ENCODE results near the gene ZDHHC12.

The ZDHHC12 gene

DNA sequence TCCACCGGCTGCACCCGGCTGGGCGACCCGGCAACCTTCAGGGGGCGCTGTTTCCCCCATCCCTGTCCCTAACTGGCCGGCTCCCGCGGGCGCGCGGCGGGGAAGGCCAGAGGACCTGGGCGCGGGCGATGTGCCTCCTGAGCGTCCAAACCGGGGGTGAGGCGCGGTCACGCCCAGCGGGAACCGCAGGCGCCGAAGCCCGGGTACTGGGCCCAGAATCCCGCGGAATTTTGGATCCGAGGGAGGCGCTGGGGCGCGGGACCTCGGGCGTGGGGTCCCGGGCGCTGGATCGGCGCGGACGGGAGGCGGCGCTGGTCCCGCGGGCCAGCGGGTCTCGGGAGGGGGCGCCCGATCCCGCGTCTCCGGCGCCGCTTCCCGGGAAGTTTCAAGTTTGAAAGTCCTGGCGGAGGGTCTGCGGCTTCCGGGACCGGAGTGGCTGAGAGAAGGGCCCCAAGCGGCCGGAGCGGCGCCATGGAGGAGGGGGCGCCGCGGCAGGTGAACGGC lies 21.4 kb downstream of the ZDHHC12 start, which contains the start of gene PKN3 (continued):
- no peak for TF ChIP-seq AEBP2 (tag by site-specific recombination; IDR thresholded peaks at IDR 0.05; ENCODE audit: borderline replicate concordance)
- TF ChIP-seq, protein P1, sequence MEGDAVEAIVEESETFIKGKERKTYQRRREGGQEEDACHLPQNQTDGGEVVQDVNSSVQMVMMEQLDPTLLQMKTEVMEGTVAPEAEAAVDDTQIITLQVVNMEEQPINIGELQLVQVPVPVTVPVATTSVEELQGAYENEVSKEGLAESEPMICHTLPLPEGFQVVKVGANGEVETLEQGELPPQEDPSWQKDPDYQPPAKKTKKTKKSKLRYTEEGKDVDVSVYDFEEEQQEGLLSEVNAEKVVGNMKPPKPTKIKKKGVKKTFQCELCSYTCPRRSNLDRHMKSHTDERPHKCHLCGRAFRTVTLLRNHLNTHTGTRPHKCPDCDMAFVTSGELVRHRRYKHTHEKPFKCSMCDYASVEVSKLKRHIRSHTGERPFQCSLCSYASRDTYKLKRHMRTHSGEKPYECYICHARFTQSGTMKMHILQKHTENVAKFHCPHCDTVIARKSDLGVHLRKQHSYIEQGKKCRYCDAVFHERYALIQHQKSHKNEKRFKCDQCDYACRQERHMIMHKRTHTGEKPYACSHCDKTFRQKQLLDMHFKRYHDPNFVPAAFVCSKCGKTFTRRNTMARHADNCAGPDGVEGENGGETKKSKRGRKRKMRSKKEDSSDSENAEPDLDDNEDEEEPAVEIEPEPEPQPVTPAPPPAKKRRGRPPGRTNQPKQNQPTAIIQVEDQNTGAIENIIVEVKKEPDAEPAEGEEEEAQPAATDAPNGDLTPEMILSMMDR (tag by site-specific recombination; IDR thresholded peaks at IDR 0.05) = peak; percentile 94
- TF ChIP-seq, protein P2, sequence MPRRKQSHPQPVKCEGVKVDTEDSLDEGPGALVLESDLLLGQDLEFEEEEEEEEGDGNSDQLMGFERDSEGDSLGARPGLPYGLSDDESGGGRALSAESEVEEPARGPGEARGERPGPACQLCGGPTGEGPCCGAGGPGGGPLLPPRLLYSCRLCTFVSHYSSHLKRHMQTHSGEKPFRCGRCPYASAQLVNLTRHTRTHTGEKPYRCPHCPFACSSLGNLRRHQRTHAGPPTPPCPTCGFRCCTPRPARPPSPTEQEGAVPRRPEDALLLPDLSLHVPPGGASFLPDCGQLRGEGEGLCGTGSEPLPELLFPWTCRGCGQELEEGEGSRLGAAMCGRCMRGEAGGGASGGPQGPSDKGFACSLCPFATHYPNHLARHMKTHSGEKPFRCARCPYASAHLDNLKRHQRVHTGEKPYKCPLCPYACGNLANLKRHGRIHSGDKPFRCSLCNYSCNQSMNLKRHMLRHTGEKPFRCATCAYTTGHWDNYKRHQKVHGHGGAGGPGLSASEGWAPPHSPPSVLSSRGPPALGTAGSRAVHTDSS (tag by site-specific recombination; IDR thresholded peaks at IDR 0.05) = no peak
- no peak for TF ChIP-seq ZNF585B (tag by site-specific recombination; IDR thresholded peaks at IDR 0.05)
- TF ChIP-seq ZNF747 (tag by site-specific recombination; IDR thresholded peaks at IDR 0.05) = no peak
- TF ChIP-seq ZBTB20 (tag by site-specific recombination; IDR thresholded peaks at IDR 0.05) = no peak; the same call in 1 of the 2 replicates
- TF ChIP-seq, protein P3, sequence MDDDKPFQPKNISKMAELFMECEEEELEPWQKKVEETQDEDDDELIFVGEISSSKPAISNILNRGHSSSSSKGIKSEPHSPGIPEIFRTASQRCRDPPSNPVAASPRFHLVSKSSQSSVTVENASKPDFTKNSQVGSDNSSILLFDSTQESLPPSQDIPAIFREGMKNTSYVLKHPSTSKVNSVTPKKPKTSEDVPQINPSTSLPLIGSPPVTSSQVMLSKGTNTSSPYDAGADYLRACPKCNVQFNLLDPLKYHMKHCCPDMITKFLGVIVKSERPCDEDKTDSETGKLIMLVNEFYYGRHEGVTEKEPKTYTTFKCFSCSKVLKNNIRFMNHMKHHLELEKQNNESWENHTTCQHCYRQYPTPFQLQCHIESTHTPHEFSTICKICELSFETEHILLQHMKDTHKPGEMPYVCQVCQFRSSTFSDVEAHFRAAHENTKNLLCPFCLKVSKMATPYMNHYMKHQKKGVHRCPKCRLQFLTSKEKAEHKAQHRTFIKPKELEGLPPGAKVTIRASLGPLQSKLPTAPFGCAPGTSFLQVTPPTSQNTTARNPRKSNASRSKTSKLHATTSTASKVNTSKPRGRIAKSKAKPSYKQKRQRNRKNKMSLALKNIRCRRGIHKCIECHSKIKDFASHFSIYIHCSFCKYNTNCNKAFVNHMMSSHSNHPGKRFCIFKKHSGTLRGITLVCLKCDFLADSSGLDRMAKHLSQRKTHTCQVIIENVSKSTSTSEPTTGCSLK (tag by site-specific recombination; IDR thresholded peaks at IDR 0.05) = no peak
- TF ChIP-seq OSR2 (tag by site-specific recombination; IDR thresholded peaks at IDR 0.05) = no peak
- no peak for TF ChIP-seq GLI4 (tag by site-specific recombination; IDR thresholded peaks at IDR 0.05)
- TF ChIP-seq MZF1 (tag by site-specific recombination; IDR thresholded peaks at IDR 0.05; ENCODE audit: borderline replicate concordance) = peak; percentile 40
- peak; percentile 82 for TF ChIP-seq KLF8 (tag by site-specific recombination; IDR thresholded peaks at IDR 0.05)
- no peak for TF ChIP-seq ZNF837 (tag by site-specific recombination; IDR thresholded peaks at IDR 0.05)
- TF ChIP-seq ZNF518A (tag by site-specific recombination; conservative IDR thresholded peaks at IDR 0.05; ENCODE audit: low read depth) = no peak
- no peak for TF ChIP-seq YY1 (tag by site-specific recombination; IDR thresholded peaks at IDR 0.05)
- no peak for TF ChIP-seq ZNF621 (tag by site-specific recombination; IDR thresholded peaks at IDR 0.05)
- TF ChIP-seq ZNF704 (tag by site-specific recombination; IDR thresholded peaks at IDR 0.05) = no peak
- TF ChIP-seq BCL11A (tag by site-specific recombination; IDR thresholded peaks at IDR 0.05; ENCODE audit: low read depth) = peak; percentile 60; the same call in 1 of the 2 replicates
- no peak for TF ChIP-seq ZFP41 (tag by site-specific recombination; IDR thresholded peaks at IDR 0.05; ENCODE audit: borderline replicate concordance)
- no peak for TF ChIP-seq HOXA7 (CRISPR knock-in tag; IDR thresholded peaks at IDR 0.05; ENCODE audit: borderline replicate concordance)
- TF ChIP-seq ZNF24 (tag by site-specific recombination; IDR thresholded peaks at IDR 0.05) = peak; percentile 76; the same call in 1 of the 2 replicates
- TF ChIP-seq, protein P4, sequence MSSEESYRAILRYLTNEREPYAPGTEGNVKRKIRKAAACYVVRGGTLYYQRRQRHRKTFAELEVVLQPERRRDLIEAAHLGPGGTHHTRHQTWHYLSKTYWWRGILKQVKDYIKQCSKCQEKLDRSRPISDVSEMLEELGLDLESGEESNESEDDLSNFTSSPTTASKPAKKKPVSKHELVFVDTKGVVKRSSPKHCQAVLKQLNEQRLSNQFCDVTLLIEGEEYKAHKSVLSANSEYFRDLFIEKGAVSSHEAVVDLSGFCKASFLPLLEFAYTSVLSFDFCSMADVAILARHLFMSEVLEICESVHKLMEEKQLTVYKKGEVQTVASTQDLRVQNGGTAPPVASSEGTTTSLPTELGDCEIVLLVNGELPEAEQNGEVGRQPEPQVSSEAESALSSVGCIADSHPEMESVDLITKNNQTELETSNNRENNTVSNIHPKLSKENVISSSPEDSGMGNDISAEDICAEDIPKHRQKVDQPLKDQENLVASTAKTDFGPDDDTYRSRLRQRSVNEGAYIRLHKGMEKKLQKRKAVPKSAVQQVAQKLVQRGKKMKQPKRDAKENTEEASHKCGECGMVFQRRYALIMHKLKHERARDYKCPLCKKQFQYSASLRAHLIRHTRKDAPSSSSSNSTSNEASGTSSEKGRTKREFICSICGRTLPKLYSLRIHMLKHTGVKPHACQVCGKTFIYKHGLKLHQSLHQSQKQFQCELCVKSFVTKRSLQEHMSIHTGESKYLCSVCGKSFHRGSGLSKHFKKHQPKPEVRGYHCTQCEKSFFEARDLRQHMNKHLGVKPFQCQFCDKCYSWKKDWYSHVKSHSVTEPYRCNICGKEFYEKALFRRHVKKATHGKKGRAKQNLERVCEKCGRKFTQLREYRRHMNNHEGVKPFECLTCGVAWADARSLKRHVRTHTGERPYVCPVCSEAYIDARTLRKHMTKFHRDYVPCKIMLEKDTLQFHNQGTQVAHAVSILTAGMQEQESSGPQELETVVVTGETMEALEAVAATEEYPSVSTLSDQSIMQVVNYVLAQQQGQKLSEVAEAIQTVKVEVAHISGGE (tag by site-specific recombination; conservative IDR thresholded peaks at IDR 0.05; ENCODE audit: low read depth) = peak; percentile 39; the same call in 1 of the 2 replicates

Measured in HEK293 (cell line).